HUES6 (cell line): Measurements from ENCODE around the gene GRIN2C.

Source experiments
- H3K27ac ChIP-seq: 2 replicates; pipeline ENCODE4 v1.7.0; 2013; ENCODE audit warnings: low read depth, mild to moderate bottlenecking, low read length, inconsistent platforms
- H3K27me3 ChIP-seq: 2 replicates; pipeline ENCODE4 v1.6.1; 2013; ENCODE audit warnings: low read length; ENCODE audit not compliant: control insufficient read depth, insufficient read depth
- H3K36me3 ChIP-seq: 2 replicates; pipeline ENCODE4 v1.6.1; 2013; ENCODE audit warnings: low read length; ENCODE audit not compliant: control insufficient read depth, insufficient read depth
- H3K4me1 ChIP-seq: 2 replicates; pipeline ENCODE4 v1.6.1; 2013; ENCODE audit warnings: low read length; ENCODE audit not compliant: control insufficient read depth, insufficient read depth
- H3K4me3 ChIP-seq: 2 replicates; pipeline ENCODE4 v1.5.1; 2013; ENCODE audit warnings: low read depth, low read length
- H3K9ac ChIP-seq: one replicate; pipeline ENCODE4 v1.6.1; 2013; ENCODE audit warnings: mild to moderate bottlenecking, low read length
- H3K9me3 ChIP-seq: 2 replicates; pipeline ENCODE4 v1.6.1; 2013; ENCODE audit warnings: low read depth, low read length; ENCODE audit not compliant: control insufficient read depth, insufficient read depth

Gene GRIN2C

DNA sequence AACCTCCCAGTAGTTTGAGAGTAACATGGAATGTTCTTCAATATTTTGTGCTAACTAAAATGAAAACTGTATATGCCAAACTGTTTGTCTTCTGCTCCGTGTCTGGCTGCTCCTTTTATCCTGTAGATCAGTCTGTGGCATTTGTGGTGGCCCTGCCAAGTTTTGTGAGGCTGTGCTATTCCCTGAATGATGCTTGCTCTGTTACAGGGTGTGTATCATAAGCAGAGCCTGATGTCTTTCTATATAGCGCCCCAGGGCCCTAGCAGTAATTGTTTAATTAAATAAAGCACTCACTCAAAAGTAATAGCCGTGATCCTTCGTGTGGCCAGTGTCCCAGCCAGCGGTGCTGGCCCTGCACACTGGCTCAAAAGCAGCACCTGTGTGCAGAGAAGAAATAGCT, 55.7 kb downstream of the GRIN2C start:
- no peaks in the 10 kb centered on the region for H3K27me3 ChIP-seq
- no peak overlapping the region for H3K27ac ChIP-seq
- peaks cover 29% of the 10 kb centered on the region for H3K36me3 ChIP-seq
- no peaks in the 10 kb centered on the region for H3K9me3 ChIP-seq
- no peak overlapping the region for H3K9ac ChIP-seq
- H3K4me3 ChIP-seq, result no peak overlapping the region
- H3K4me1 ChIP-seq, result no peaks in the 10 kb centered on the region

DNA sequence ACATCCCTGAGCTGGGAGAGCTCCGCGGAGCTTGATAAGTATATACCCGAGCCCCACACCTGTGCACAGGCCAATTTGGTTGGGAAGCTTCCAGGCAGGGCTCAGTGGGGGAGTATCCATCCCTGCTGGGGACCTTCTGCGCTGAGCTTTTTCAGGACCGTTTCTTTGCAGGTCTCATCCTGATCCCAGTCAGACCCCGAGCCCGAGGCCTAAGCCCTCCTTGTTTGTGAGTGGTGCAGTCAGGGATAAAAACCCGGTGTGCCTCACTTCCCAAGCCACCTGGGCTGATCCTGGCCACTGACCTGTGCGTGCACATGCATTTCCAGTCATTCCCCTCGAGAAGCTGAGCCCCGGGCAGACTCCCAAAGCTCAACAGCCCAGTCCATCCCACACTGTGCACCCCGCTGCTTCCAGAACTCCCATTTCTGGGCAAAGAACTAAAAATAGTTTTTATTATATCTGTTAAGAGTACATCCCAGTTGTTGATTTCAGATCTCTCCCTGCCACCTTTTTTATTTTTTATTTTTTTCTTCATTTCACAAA, 56.2 kb downstream of the GRIN2C start:
- Histone ChIP-seq H3K4me1 (no peaks in the 10 kb centered on the region), H3K36me3 (peaks cover 33% of the 10 kb centered on the region)

GRCh38 chr17:74801896-74802295, 57.8 kb downstream of the GRIN2C start:
- Histone ChIP-seq H3K27ac (no peak overlapping the region), H3K4me3 (no peak overlapping the region), H3K9me3 (no peaks in the 10 kb centered on the region), H3K27me3 (no peaks in the 10 kb centered on the region), H3K36me3 (peaks cover 48% of the 10 kb centered on the region), H3K9ac (no peak overlapping the region), H3K4me1 (no peaks in the 10 kb centered on the region)

More for the DNA sequence above, 56.2 kb downstream of the GRIN2C start:
- H3K27me3 ChIP-seq, result no peaks in the 10 kb centered on the region
- H3K4me3 ChIP-seq, result no peak overlapping the region
- H3K9me3 ChIP-seq, result no peaks in the 10 kb centered on the region
- H3K27ac ChIP-seq, result no peak overlapping the region
- H3K9ac ChIP-seq, result no peak overlapping the region

- Histone ChIP-seq H3K27me3 (no peaks in the 10 kb centered on the region), H3K4me3 (no peak overlapping the region), H3K4me1 (no peaks in the 10 kb centered on the region), H3K27ac (no peak overlapping the region), H3K9ac (no peak overlapping the region), H3K9me3 (no peaks in the 10 kb centered on the region), H3K36me3 (peaks cover 61% of the 10 kb centered on the region)
Observed at GRCh38 chr17:74800531-74800930, 59.2 kb downstream of the GRIN2C start.

GRCh38 chr17:74799097-74799496, 60.6 kb downstream of the GRIN2C start:
- Histone ChIP-seq H3K9me3 (no peaks in the 10 kb centered on the region), H3K27me3 (no peaks in the 10 kb centered on the region), H3K9ac (no peak overlapping the region), H3K36me3 (peaks cover 72% of the 10 kb centered on the region), H3K4me3 (no peak overlapping the region), H3K27ac (no peak overlapping the region), H3K4me1 (no peaks in the 10 kb centered on the region)

- H3K4me3 ChIP-seq, result no peak overlapping the region
- H3K9me3 ChIP-seq, result no peaks in the 10 kb centered on the region
- H3K4me1 ChIP-seq, result no peaks in the 10 kb centered on the region
- H3K9ac ChIP-seq, result no peak overlapping the region
- peaks cover 78% of the 10 kb centered on the region for H3K36me3 ChIP-seq
- H3K27me3 ChIP-seq, result no peaks in the 10 kb centered on the region
- H3K27ac ChIP-seq, result no peak overlapping the region
Observed at GRCh38 chr17:74798239-74798707, 61.4 kb downstream of the GRIN2C start.

- no peaks in the 10 kb centered on the region for H3K9me3 ChIP-seq
- H3K9ac ChIP-seq, result no peak overlapping the region
- no peak overlapping the region for H3K27ac ChIP-seq
- no peaks in the 10 kb centered on the region for H3K4me1 ChIP-seq
- no peak overlapping the region for H3K4me3 ChIP-seq
- H3K36me3 ChIP-seq, result peaks cover 83% of the 10 kb centered on the region
- no peaks in the 10 kb centered on the region for H3K27me3 ChIP-seq
Observed at GRCh38 chr17:74797824-74798223, 61.9 kb downstream of the GRIN2C start.

DNA sequence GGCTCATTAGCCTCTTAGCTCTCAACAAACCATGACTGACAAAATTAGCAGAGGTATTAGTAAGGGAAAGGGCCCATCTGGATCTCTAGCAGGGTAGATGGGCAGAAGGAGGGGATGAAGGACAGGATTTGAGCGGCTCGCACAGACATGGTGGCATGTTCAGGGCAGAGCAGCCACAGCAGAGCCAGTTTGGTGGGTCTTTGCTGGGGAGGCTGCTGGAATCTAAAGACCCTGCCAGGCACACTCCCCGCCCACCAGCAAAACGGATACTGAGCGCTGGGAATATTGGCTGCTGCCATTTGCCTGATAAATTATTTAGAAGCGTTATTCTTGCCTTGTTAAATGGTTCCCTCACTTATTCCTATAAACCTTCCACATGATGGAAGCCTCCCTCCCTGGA, 62.8 kb downstream of the GRIN2C start:
- no peak overlapping the region for H3K27ac ChIP-seq
- H3K36me3 ChIP-seq, result peaks cover 87% of the 10 kb centered on the region
- H3K9me3 ChIP-seq, result no peaks in the 10 kb centered on the region
- H3K4me1 ChIP-seq, result no peaks in the 10 kb centered on the region
- no peak overlapping the region for H3K9ac ChIP-seq
- no peaks in the 10 kb centered on the region for H3K27me3 ChIP-seq
- H3K4me3 ChIP-seq, result no peak overlapping the region

- Histone ChIP-seq H3K27me3 (no peaks in the 10 kb centered on the region), H3K4me3 (no peak overlapping the region), H3K9ac (no peak overlapping the region), H3K4me1 (no peaks in the 10 kb centered on the region), H3K27ac (no peak overlapping the region), H3K9me3 (no peaks in the 10 kb centered on the region), H3K36me3 (peaks cover 84% of the 10 kb centered on the region)
Observed at GRCh38 chr17:74796211-74796610, 63.5 kb downstream of the GRIN2C start.

DNA sequence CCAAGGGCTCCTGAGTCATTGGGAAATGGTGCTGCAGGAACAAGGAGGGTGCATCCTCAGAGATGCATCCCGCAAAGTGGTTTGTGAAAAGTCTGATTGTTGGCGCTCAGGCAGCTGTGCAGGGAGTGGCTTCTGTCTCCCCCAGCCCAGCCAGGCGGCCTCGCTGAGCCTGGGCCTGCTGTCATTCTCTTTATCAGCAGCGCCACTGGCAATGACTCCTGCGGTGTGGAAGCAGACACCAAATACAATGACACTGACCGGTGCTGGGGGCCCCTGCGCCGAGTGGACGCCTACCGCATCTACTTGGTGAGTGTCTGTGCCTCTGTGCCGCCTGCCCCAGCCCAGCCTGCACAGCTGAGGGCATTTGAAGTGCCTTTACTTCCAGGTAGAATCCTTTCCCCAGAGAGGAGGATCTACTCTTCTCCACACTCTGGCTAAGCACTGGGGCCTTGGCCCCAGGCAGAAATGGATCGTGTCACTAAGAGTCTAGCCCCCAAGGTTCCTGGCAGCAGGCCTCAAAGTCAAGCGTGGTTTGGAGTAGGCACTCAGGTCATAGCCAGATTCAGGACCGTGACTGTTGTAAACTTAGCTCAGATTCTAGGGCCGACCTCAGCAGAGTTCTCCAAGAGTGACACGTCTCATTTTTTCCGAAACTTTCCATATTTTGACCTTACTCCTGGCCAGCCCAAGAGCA, 64.2 kb downstream of the GRIN2C start:
- Histone ChIP-seq H3K9ac (no peak overlapping the region), H3K4me3 (no peak overlapping the region), H3K9me3 (no peaks in the 10 kb centered on the region), H3K27me3 (no peaks in the 10 kb centered on the region), H3K4me1 (no peaks in the 10 kb centered on the region), H3K36me3 (peaks cover 79% of the 10 kb centered on the region), H3K27ac (no peak overlapping the region)

DNA sequence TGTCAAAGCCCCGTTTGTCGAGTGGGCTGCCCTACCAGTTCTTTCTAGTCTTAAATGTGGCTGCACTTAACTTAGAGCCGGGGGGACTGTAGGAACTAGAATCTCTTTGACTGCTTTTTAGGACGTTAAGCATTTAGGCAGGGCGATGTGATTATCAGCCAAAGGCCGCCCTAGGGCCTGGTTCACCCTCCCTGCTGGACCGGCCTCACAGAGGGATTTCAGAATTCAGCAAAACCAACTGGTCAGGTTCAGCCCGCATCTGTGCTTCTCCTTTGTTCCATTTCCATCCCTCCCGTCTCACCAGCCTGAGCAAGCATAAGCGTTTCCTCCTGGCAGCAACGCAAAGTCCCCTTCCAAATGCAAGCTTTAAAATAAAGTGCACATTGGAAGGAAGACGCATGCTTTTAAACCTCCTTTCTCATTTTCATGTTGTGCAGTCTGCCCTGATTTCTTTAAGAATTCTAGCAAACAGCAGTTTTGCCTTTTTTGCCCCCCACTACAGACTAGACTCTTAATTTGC, 67.0 kb downstream of the GRIN2C start:
- Histone ChIP-seq H3K36me3 (peaks cover 60% of the 10 kb centered on the region), H3K4me3 (no peak overlapping the region)

More for the DNA sequence above, 67.0 kb downstream of the GRIN2C start:
- Histone ChIP-seq H3K27me3 (no peaks in the 10 kb centered on the region), H3K9me3 (no peaks in the 10 kb centered on the region), H3K27ac (no peak overlapping the region), H3K4me1 (no peaks in the 10 kb centered on the region), H3K9ac (no peak overlapping the region)
